Dedifferentiated amniotic fluid mesenchymal stem cell (primary cell): ENCODE measurements around the gene MARCHF4.
A peak's percentile ranks its signal among the peaks of the same experiment; 100 is the strongest.

Experiments
- DNase-seq: peaks from one replicate; pipeline ENCODE4 v3.0.0-alpha.2; 2016; ENCODE audit errors: extremely low spot score

Gene MARCHF4

GRCh38 chr2:216350214-216350791 is 22.0 kb downstream of the MARCHF4 start:
- no peak for DNase-seq

GRCh38 chr2:216349366-216349765 is 22.9 kb downstream of the MARCHF4 start:
- no peak for DNase-seq

GRCh38 chr2:216348756-216349308 is 23.5 kb downstream of the MARCHF4 start:
- no peak for DNase-seq

GRCh38 chr2:216346781-216347180 is 25.5 kb downstream of the MARCHF4 start:
- no peak for DNase-seq

GRCh38 chr2:216345846-216346245 is 26.4 kb downstream of the MARCHF4 start:
- DNase-seq: no peak

GRCh38 chr2:216344950-216345300 is 27.4 kb downstream of the MARCHF4 start:
- no peak for DNase-seq

- DNase-seq: peak; percentile 53
Measured at GRCh38 chr2:216344206-216344949, 27.9 kb downstream of the MARCHF4 start.

GRCh38 chr2:216343221-216343980 is 28.9 kb downstream of the MARCHF4 start:
- peak; percentile 43 for DNase-seq

- DNase-seq: peak; percentile 47
Measured at GRCh38 chr2:216341121-216341520, 31.2 kb downstream of the MARCHF4 start.

- DNase-seq: no peak
Measured at GRCh38 chr2:216340280-216340631, 32.0 kb downstream of the MARCHF4 start.

GRCh38 chr2:216339456-216340279 is 32.6 kb downstream of the MARCHF4 start:
- peak; percentile 66 for DNase-seq

- DNase-seq: no peak
Measured at GRCh38 chr2:216335252-216335651, 37.0 kb downstream of the MARCHF4 start.

GRCh38 chr2:216328347-216328746 is 43.9 kb downstream of the MARCHF4 start:
- DNase-seq: no peak

GRCh38 chr2:216327447-216327935 is 44.8 kb downstream of the MARCHF4 start:
- no peak for DNase-seq
